ENCODE data around the gene VPS18.

GRCh38 chr15:40855706-40856234 is 38.5 kb upstream of the VPS18 start:
- TF ChIP-seq CTCF (IDR thresholded peaks at IDR 0.05; ENCODE audit: low read depth, low read length, missing input control) (no peak), EGR1 (IDR thresholded peaks at IDR 0.05; ENCODE audit: low read depth in 2 of 2) (no peak), TAF1 (conservative IDR thresholded peaks at IDR 0.05) (no peak), SP1 (IDR thresholded peaks at IDR 0.05) (no peak), RAD21 (IDR thresholded peaks at IDR 0.05) (no peak), ZBTB33 (IDR thresholded peaks at IDR 0.05) (no peak), REST (IDR thresholded peaks at IDR 0.05) (no peak), MAX (IDR thresholded peaks at IDR 0.05) (no peak), YY1 (IDR thresholded peaks at IDR 0.05) (no peak), GABPA (IDR thresholded peaks at IDR 0.05 in 1 of 2, conservative IDR thresholded peaks at IDR 0.05 in 1 of 2) (no peak), HNF4G (IDR thresholded peaks at IDR 0.05) (no peak), JUND (IDR thresholded peaks at IDR 0.05) (no peak), FOXA1 (IDR thresholded peaks at IDR 0.05) (no peak), HNF4A (conservative IDR thresholded peaks at IDR 0.05) (no peak)

Measured in liver (tissue), 3 donors.